Measurements from ENCODE around the gene SCN7A.
"Not testable (repeated sequence)": the region's sequence is repeated elsewhere in the genome, so short reads cannot be mapped to it uniquely, and the experiment has no call there.

The SCN7A gene

DNA sequence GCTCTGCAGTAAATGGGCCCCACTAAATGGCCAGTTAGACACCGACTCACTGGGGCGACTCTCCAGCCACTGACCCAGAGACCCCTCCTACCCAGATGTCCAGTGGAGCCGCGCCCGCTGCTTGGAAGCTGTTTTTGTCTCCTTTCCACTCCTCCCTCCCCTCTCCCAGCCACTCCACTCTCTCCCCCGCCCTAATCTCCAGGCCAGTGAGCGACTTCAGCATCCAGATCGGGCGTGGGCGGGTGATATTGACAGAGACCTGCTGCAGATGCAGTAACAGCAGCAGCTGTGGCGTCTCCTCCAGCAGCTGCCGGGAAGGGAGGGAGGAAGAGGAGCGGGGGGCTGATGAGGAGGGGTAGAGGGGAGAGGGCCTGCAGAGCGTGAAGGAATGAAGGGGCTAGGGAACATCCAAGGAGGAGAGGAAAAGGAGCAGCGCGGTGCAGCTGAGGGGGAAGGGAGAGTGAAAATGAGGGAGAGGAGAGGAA, at the start of gene SCN7A:
Gene SCN7A, minus strand, starts transcription at position 110 of the 485 bp plus-strand sequence. CDS start 16,553 bp downstream, outside the sequence.
- DNase-seq, result no peak

DNA sequence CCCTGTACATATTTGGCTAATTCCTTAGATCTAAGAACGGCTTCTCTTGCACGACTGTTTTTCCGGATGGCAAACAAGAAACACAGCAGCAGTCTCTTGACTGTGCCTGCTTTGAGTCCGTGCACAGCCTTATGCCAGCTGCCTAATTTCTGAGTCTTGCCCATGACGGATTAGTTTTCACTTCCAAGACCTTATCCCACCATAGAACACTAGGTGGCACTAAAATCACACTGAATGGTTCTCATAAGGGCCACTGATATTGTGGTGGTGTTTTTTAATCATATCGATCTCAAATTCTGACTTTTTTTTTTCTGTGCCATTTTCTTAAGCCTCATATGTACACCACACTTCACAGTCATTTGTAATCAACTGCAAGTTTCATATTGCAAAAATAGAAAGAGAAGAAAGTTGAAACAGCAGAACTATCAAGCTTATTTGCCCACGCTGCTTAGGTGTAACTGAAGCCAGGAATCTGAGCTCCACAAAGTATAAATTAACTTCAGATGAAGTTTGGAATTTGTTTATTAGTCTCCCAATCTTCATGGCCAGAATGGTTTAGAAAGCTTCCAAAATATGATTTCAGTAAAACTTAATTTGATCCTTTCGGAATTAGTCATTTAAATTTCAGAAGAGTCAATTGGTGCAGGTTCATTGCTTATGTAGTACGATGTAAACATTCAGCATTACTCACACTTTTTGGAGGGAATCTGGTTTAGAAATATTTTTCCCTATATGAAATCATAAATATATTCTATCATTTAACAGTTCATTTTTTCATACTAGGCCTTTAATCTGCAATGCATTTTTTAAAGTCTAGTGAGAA, 45.5 kb upstream of the SCN7A start:
- no peak for DNase-seq

- DNase-seq, result no peak
Measured at GRCh38 chr2:166536111-166536510, 42.1 kb upstream of the SCN7A start.

DNA sequence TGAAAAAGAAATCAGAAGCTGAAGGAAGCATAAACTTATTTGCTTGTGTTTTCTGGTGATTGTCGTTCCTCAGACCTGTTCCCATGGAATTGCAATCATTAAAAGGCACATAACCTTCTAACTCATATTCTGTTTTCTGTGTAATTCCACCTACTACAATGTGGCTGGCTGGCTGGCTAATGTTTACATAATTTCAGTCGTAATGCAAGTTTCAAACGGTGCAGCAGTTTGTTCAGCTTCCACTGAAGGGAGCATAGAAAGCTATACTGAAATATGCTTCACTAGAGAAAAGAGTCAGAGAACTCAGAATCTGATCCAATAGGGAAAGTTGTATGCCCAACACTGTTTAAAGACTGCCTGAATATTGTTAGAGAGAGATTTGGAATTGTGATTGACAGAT, 27.1 kb upstream of the SCN7A start:
- no peak for DNase-seq

GRCh38 chr2:166520604-166521003, 26.6 kb upstream of the SCN7A start:
- DNase-seq, result no peak

DNA sequence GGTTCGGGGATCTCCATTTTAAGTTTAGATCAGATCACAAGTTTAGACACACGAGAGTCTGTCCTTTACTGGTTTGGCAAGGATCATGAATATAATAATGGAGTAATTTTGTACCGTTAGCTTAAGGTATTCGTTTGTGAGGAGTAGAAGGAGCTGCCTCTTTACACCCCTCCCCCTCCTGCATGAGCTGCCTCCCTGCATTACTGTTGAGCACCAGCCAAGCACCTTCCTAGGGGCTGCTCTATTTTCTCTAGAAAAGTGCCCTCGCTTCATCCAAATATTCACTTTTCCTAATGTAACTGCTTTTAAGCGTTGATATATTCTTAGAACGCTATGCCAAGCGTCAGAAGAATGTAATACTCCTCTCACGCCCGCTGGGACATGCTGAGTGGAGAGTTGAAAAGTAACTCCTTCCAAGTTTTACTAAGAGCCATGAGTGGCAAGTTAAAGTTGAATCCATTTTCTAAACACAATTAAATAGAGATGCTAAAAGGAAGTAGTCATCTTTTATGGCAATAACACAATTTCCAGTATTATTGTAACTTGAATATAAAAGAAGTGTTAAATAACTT, 25.4 kb upstream of the SCN7A start:
- DNase-seq, result no peak

GRCh38 chr2:166518634-166519390, 24.8 kb upstream of the SCN7A start:
- DNase-seq, result no peak

GRCh38 chr2:166517533-166518061, 23.5 kb upstream of the SCN7A start:
- DNase-seq, result no peak

GRCh38 chr2:166516712-166517303, 22.8 kb upstream of the SCN7A start:
- no peak for DNase-seq

DNA sequence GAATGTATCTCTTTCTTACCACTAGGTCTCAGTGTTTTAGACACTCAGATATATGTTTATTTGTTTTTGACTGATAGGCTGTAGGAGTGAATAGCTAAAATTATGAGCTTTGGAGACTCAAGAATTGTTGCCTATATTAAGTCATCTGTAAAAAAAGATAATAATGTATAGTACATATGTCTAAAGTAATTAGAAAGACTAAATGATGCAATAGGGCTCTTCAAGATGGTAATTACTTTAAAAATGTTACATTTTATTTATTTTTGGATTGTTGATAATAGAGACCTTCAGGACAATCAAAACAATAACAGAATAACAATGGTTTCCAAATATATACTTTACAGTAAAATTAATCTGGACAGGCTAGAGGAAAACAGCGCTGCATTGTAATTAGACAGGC, 19.9 kb upstream of the SCN7A start:
- no peak for DNase-seq

- no peak for DNase-seq
Measured at GRCh38 chr2:166499281-166499680, 5.2 kb upstream of the SCN7A start.

- DNase-seq, result no peak
Measured at GRCh38 chr2:166491461-166491860, 2.6 kb downstream of the SCN7A start.

GRCh38 chr2:166487171-166487570, 6.9 kb downstream of the SCN7A start:
- no peak for DNase-seq

DNA sequence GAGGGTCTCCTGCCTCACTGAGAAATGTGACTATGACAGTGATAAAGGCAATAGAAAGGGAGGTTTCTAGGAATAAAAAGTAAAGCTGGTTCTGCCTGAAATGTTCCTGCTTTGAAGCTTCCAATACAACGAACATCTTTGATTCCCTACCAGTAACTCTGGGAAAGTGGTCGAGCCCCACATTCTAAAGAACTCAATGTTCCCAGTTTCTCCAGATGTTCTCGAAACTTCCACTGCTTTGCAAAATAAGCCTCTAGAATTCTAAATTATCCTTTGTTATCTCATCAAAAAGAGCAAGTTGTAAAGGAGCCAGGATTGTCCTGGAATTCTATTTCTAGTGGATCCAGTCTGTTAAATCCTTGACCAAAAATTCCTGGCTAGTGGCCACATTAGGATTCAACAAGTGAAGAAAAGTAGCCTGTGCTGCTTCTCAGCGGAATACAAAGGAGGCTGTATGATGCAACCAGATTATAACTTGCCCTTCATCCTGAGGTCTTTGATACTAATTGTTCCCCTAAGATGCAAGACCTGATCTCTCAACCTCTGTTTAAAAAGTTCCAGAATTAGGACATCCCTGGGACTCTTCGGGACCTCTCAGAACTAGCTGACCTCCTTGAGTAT, 8.4 kb downstream of the SCN7A start:
- no peak for DNase-seq

- DNase-seq, result no peak
Measured at GRCh38 chr2:166472332-166472731, 21.7 kb downstream of the SCN7A start.

DNA sequence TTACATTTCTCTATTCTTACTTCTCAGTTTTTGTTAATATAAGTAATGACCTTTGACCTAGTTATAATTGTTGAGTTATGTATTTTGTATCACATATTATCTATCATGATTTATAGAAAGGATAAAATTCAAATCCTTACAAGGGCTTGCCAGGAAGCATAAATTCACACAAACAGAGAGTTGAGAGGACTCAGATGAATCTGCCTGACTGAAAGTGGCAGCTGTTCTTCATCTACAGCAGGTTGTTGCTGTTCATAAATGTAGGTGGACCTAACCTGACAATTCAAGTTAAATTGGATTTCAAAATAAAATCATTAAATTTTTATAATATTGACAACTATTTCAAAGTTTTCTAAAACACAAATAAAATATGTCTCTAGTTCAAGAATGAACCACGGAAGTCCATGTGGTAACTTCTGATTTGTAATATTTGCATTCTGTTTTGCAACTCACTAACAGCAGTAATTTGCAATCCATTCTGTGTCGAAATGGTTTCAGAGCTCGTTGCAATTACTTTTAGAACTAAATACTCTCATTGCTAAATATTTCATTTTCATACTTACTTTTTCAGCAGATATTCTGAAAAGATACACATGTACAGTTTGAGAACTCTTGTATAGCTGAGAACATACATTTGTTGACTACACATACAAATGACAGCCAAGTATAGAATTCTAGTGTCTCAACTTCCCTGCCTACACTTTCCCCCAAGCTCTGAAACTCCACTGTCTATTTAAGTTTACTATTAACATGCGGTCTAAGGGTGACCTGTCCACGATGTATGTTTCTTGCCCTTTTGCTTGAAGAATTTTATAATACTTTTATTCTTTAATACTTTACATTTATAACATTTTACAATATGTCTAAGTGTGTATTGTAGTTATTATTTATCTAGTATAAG, 25.7 kb downstream of the SCN7A start:
- DNase-seq, result no peak

DNA sequence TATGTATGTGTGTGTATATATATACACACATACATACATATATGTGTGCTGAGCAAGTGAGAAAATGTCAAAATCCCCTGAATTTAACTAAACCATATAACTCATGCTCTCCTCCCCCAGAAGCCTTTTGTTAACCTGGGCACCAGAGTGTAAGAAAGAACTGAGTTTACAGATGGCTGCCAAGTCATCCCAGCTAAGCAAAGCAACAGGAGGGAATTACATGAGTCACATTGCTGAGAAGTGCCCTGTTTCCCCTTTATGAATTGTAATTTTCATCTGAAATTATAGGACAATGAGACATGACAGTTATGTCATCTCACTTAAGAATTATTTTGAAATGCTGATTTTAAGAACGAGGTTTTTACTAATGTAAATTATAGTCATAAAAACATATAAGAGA, 29.9 kb downstream of the SCN7A start:
- DNase-seq, result no peak

DNA sequence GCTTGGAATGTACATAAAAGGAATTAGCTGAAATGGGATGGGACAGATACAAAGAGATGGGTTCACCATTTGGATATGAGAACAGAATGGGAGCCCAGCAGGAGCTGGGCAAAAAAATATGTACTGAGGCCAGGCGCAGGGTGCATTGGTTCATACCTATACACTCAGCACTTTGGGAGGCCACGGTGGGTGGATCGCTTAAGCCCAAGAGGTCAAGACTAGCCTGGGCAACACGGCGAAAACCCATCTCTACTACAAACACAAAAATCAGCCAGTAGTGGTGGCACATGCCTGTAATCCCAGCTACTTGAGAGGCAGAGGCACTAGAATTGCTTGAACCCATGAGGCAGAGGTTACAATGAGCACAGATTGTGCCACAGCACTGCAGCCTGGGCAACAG, 30.4 kb downstream of the SCN7A start:
- no peak for DNase-seq

DNA sequence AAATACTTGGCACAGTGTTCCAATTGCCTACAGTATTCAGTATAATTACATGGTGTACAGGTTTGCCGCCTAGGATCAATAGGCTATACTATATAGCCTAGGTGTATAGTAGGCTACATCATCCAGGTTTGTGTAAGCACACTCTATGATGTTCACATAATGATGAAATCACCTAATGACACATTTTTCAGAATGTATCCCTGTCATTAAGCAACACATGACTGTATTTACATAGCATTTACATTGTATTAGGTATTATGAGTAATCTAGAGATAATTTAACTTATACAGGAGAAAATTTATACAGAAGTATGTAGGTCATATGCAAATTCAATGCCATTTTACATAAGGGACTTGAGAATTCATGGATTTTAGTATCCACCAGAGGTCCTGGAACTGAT, 35.4 kb downstream of the SCN7A start:
- no peak for DNase-seq

- DNase-seq, result not testable (repeated sequence)
Measured at GRCh38 chr2:166455823-166456222, 38.2 kb downstream of the SCN7A start.

DNA sequence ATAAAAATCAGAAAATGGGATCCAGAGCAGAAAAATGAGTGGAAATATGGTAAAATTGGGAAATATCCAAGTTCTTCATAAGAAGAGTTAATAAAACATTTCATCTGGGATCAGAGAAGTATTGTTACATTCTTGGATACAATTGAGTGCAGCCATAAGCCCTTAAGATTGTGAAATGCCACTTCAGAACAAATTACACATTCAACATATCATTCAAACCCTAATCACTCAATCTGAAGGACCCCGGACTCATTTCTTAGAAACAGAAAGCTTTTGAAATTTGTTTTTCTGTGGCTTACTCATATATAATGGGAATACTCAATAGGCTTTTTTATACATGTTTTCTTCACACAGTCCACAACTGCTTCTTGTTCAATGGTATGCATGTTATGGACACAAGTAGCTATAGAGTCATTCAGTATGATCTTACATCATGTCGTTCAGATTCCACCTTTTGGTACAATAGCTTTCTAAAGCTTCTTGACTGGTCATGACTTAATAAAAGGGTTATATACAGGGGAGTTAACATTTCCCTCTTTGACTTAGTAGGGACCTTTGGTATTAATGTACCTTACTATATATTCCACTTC, 39.9 kb downstream of the SCN7A start:
- DNase-seq, result no peak
